Endothelial cell of umbilical vein (primary cell): ENCODE measurements around the gene KIAA0408. TPM values are rescaled to one million over a fixed set of nuclear protein-coding genes. Genes with fewer than 3 reads are reported as not detected.

Experiments used
- BruUV-seq: library from RNA; stranded (reverse); fragments of 400-500 nt; replicated peaks from 2 replicates; lab custom pipeline; 2021; lab: Mats Ljungman, UMichigan
- CTCF ChIA-PET: fragments of 300-600, 350-600 bp; sonication (Branson Sonifier 250); formaldehyde crosslinking; loops from one replicate; lab custom pipeline; 2021; ENCODE audit warnings: antibody characterized with exemption, inconsistent platforms; lab: Charles Lee
- POLR2A ChIA-PET: fragments of 300-600, 350-600 bp; sonication (Branson Sonifier 250); formaldehyde crosslinking; loops from one replicate; lab custom pipeline; 2021; ENCODE audit warnings: antibody characterized with exemption, inconsistent platforms; lab: Charles Lee
- DNase-seq: peaks from one replicate; pipeline ENCODE4 v3.0.0-alpha.2; 2011; ENCODE audit warnings: low read depth, low spot score
- FAIRE-seq: peaks from 2 replicates; lab custom pipeline; 2011; peaks lifted over from hg19 to GRCh38; lab: Jason Lieb, UNC
- H2AFZ ChIP-seq: 2 replicates; pipeline ENCODE4 v1.6.0; 2012; ENCODE audit warnings: low read depth, low read length, control low read depth, inconsistent platforms
- H3K27ac ChIP-seq: 2 replicates; pipeline ENCODE4 v1.5.1; 2011; ENCODE audit warnings: low read depth, mild to moderate bottlenecking, control low read depth, low read length, moderate library complexity; ENCODE audit not compliant: insufficient read depth
- H3K27me3 ChIP-seq, 2 experiments: 2 replicates each; pipeline versions ENCODE4 v1.6.0 to v1.6.1; 2011; ENCODE audit warnings: low read length in 2 of 2, mixed read lengths in 1 of 2; ENCODE audit not compliant: control insufficient read depth in 2 of 2, insufficient read depth in 2 of 2
- H3K36me3 ChIP-seq, 2 experiments: 2 replicates in 1 of 2; 3 replicates in 1 of 2; pipeline ENCODE4 v1.5.1; 2011; ENCODE audit warnings: low read length in 2 of 2, mild to moderate bottlenecking in 1 of 2, moderate library complexity in 1 of 2; ENCODE audit not compliant: control insufficient read depth in 2 of 2, insufficient read depth in 2 of 2; ENCODE audit errors: extremely low read depth in 1 of 2
- H3K4me1 ChIP-seq: 3 replicates; pipeline ENCODE4 v1.5.1; 2011; ENCODE audit warnings: mild to moderate bottlenecking, low read length; ENCODE audit not compliant: control insufficient read depth, insufficient read depth; ENCODE audit errors: extremely low read depth
- H3K4me2 ChIP-seq: 2 replicates; pipeline ENCODE4 v1.6.1; 2011; ENCODE audit warnings: low read length, control low read depth, mixed read lengths; ENCODE audit not compliant: insufficient read depth
- H3K4me3 ChIP-seq, 3 experiments: fragments of 200-600 bp in 1 of 3; sonication (generic), shearing (Covaris generic) in 1 of 3; replicated peaks in 1 of 3; 2 replicates each; pipeline ENCODE4 v1.5.1; 2011 to 2016; ENCODE audit warnings: control low read depth in 3 of 3, low read length in 3 of 3, mild to moderate bottlenecking in 2 of 3, inconsistent platforms in 1 of 3, low read depth in 1 of 3, moderate library complexity in 1 of 3; ENCODE audit not compliant: insufficient read depth in 1 of 3
- H3K79me2 ChIP-seq: 2 replicates; pipeline ENCODE4 v1.6.0; 2012; ENCODE audit warnings: low read length, inconsistent platforms; ENCODE audit not compliant: control insufficient read depth, insufficient read depth
- H3K9ac ChIP-seq: replicated peaks from 2 replicates; pipeline ENCODE3; 2011; ENCODE audit warnings: low read length, control low read depth; ENCODE audit not compliant: insufficient read depth; ENCODE audit errors: extremely low read depth
- H3K9me1 ChIP-seq: replicated peaks from 3 replicates; pipeline ENCODE4 v1.6.0; 2011; ENCODE audit warnings: mild to moderate bottlenecking, low read length; ENCODE audit not compliant: control insufficient read depth, insufficient read depth; ENCODE audit errors: extremely low read depth
- H3K9me3 ChIP-seq: replicated peaks from 2 replicates; pipeline ENCODE4 v1.5.1; 2012; ENCODE audit warnings: low read length, inconsistent platforms; ENCODE audit not compliant: control insufficient read depth, insufficient read depth
- H4K20me1 ChIP-seq: replicated peaks from 2 replicates; pipeline ENCODE3; 2011; ENCODE audit warnings: mild to moderate bottlenecking, low read length; ENCODE audit not compliant: control insufficient read depth, insufficient read depth; ENCODE audit errors: extremely low read depth
- EZH2 ChIP-seq: IDR thresholded peaks from 2 replicates; pipeline ENCODE4 v1.6.1; 2012; ENCODE audit warnings: borderline replicate concordance, low read depth, mild to moderate bottlenecking, moderate library complexity, low read length, inconsistent platforms; ENCODE audit not compliant: severe bottlenecking
- FOS ChIP-seq: IDR thresholded peaks from 2 replicates; pipeline ENCODE4 v1.6.1; 2011; ENCODE audit warnings: mild to moderate bottlenecking, low read length, moderate library complexity, borderline replicate concordance; ENCODE audit not compliant: insufficient read depth
- GATA2 ChIP-seq: IDR thresholded peaks from 2 replicates; pipeline ENCODE4 v1.7.0; 2011; ENCODE audit warnings: low read depth, mild to moderate bottlenecking, moderate library complexity, mixed read lengths, low read length; ENCODE audit not compliant: insufficient read length, insufficient read depth
- JUN ChIP-seq: IDR thresholded peaks from 2 replicates; pipeline ENCODE4 v1.6.1; 2011; ENCODE audit warnings: borderline replicate concordance, low read depth; ENCODE audit not compliant: insufficient read length, insufficient read depth
- MYC ChIP-seq: IDR thresholded peaks from one replicate; pipeline ENCODE4 v1.6.1; 2011; ENCODE audit warnings: mild to moderate bottlenecking, low read depth, low read length
- POLR2A ChIP-seq: IDR thresholded peaks from 2 replicates; pipeline ENCODE4 v1.6.1; 2012; ENCODE audit warnings: low read depth, mild to moderate bottlenecking, control low read depth, low read length
- POLR2AphosphoS5 ChIP-seq: IDR thresholded peaks from 2 replicates; pipeline ENCODE4 v1.6.1; 2012; ENCODE audit warnings: low read depth, mild to moderate bottlenecking, control low read depth, low read length, moderate library complexity; ENCODE audit not compliant: insufficient read depth
- dilution Hi-C: fragments of 300-500 bp; cut with MboI; formaldehyde crosslinking; loops from one replicate; pipeline ENCODE4 v1.15.0; 2019; ENCODE audit warnings: low sequenced_read_pairs; ENCODE audit not compliant: extremely low pct_ligation_motif_present
- intact Hi-C: fragments of 100-400 bp; cut with micrococcal nuclease; formaldehyde crosslinking; loops from one replicate; pipeline ENCODE4 v1.10.0; 2022
- polyA plus RNA-seq, 4 experiments: library from polyadenylated mRNA; depleted of rRNA in 3 of 4; stranded (reverse) in 3 of 4; unstranded in 1 of 4; fragments of >200 nt; gene quantifications; 2 replicates each; pipeline versions ENCODE4 v1.2.1 to v1.2.3, GENCODE V29; 2011 to 2012; ENCODE audit warnings: missing spikeins in 1 of 4
- total RNA-seq: library from RNA; stranded (reverse); gene quantifications from 2 replicates; pipeline ENCODE4 v1.2.3, GENCODE V29; 2021
- TF ChIP-seq, protein P1 (sequence below): IDR thresholded peaks from 2 replicates; pipeline ENCODE4 v1.6.1; 2011; ENCODE audit not compliant: insufficient read depth, insufficient read length
- TF ChIP-seq, protein P2 (sequence below), 2 donors: IDR thresholded peaks; 1 replicate in 1 of 2; 2 replicates in 1 of 2; pipeline ENCODE4 v1.5.1; 2011; ENCODE audit warnings: low read length in 2 of 2, mild to moderate bottlenecking in 2 of 2, moderate library complexity in 2 of 2, control low read depth in 1 of 2, inconsistent platforms in 1 of 2, low read depth in 1 of 2; ENCODE audit not compliant: insufficient read depth in 1 of 2; ENCODE audit errors: extremely low read depth in 1 of 2

Gene KIAA0408
- total and polyA plus RNA-seq, 2 donors (not counting 3 experiments of a cell fraction or from before 2014, with no cell fraction given) = not detected

DNA sequence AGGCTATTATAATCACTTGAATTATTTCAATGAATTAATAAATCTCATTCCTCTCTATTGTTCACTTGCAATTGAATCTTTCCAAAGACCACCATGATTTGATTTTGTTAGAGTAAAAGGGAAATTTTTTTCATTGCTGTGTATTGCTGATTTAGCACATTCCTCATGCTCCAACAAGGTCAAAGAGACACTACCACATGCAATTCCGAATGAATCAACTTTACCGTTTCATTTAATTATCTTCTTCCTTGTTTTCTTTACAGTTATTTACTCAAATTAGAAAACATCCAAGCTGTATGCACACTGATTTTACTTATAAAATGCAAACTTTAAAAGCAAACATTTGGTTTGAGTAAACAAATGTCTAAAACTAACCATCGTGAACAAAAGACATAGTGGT lies 967 bp downstream of the KIAA0408 start:
- no peaks in the 10 kb centered on the region for H4K20me1 ChIP-seq
- BruUV-seq = no TSS peak
- no peaks in the 10 kb centered on the region for H3K36me3 ChIP-seq
- FAIRE-seq = no peak
- no peaks in the 10 kb centered on the region for H3K9me1 ChIP-seq
- no peak overlapping the region for H3K4me3 ChIP-seq
- ChIA-PET POLR2A (no interaction called here), CTCF (interaction anchor here (1.2 to 2.8 kb wide), 2 partner anchors 58 to 81 kb away, joined by 4 to 21 read pairs; no protein-coding TSS in a partner anchor)
- H3K79me2 ChIP-seq = no peaks in the 10 kb centered on the region
- no peak overlapping the region for H2AFZ ChIP-seq
- intact Hi-C loops = no loop called here
- H3K27ac ChIP-seq = no peak overlapping the region
- TF ChIP-seq POLR2A (no peak), POLR2AphosphoS5 (no peak), EZH2 (no peak), GATA2 (no peak), FOS (no peak), MYC (no peak), JUN (no peak)
- TF ChIP-seq, protein P1, sequence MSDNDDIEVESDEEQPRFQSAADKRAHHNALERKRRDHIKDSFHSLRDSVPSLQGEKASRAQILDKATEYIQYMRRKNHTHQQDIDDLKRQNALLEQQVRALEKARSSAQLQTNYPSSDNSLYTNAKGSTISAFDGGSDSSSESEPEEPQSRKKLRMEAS = no peak
- TF ChIP-seq, protein P2, sequence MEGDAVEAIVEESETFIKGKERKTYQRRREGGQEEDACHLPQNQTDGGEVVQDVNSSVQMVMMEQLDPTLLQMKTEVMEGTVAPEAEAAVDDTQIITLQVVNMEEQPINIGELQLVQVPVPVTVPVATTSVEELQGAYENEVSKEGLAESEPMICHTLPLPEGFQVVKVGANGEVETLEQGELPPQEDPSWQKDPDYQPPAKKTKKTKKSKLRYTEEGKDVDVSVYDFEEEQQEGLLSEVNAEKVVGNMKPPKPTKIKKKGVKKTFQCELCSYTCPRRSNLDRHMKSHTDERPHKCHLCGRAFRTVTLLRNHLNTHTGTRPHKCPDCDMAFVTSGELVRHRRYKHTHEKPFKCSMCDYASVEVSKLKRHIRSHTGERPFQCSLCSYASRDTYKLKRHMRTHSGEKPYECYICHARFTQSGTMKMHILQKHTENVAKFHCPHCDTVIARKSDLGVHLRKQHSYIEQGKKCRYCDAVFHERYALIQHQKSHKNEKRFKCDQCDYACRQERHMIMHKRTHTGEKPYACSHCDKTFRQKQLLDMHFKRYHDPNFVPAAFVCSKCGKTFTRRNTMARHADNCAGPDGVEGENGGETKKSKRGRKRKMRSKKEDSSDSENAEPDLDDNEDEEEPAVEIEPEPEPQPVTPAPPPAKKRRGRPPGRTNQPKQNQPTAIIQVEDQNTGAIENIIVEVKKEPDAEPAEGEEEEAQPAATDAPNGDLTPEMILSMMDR (IDR thresholded peaks at IDR 0.05; ENCODE audit: extremely low read depth in 1 of 2, insufficient read depth in 1 of 2, low read depth in 1 of 2, low read length in 2 of 2) = no peak
- H3K27me3 ChIP-seq = peaks cover 0 to 5% of the 10 kb centered on the region in 2 experiments
- H3K9ac ChIP-seq = no peak overlapping the region
- H3K4me1 ChIP-seq = no peaks in the 10 kb centered on the region
- no peak overlapping the region for H3K4me2 ChIP-seq
- H3K9me3 ChIP-seq = no peaks in the 10 kb centered on the region
- dilution Hi-C loops = no loop called here
- DNase-seq = no peak
